ENCODE measurements around the gene CLDN6. TPM values are rescaled to one million over a fixed set of nuclear protein-coding genes. Genes with fewer than 3 reads are reported as not detected.

The CLDN6 gene
- total and polyA plus RNA-seq, 2 of the 13 experiments (the other 11 are each of a cell fraction or from before 2014, with no cell fraction given), result 5.9 to 7.6 TPM

- peak; percentile 77 for TF ChIP-seq PRDM15 (CRISPR knock-in tag; IDR thresholded peaks at IDR 0.05)
- TF ChIP-seq EED (CRISPR knock-in tag; IDR thresholded peaks at IDR 0.05), result peak; percentile 98
- TF ChIP-seq ZNF207 (IDR thresholded peaks at IDR 0.05; ENCODE audit: borderline replicate concordance), result no peak
- no peak for TF ChIP-seq CEBPG (CRISPR knock-in tag; IDR thresholded peaks at IDR 0.05)
- peak; percentile 85; the same call in 1 of the 2 replicates for TF ChIP-seq ETS1 (CRISPR knock-in tag; IDR thresholded peaks at IDR 0.05)
- TF ChIP-seq ARNT2 (CRISPR knock-in tag; IDR thresholded peaks at IDR 0.05; ENCODE audit: low read depth), result peak; percentile 98
- peak; percentile 94; the same call in 1 of the 2 replicates for TF ChIP-seq ZNF558 (CRISPR knock-in tag; IDR thresholded peaks at IDR 0.05; ENCODE audit: borderline replicate concordance)
- no peak for TF ChIP-seq CBX2 (IDR thresholded peaks at IDR 0.05; ENCODE audit: low read depth, low read length)
- TF ChIP-seq CBX2 (CRISPR knock-in tag; IDR thresholded peaks at IDR 0.05; ENCODE audit: low read depth), result no peak
- TF ChIP-seq NFE2L1 (CRISPR knock-in tag; IDR thresholded peaks at IDR 0.05; ENCODE audit: borderline replicate concordance), result peak; percentile 94
- TF ChIP-seq CERS6 (CRISPR knock-in tag; IDR thresholded peaks at IDR 0.05), result 0 out of 2 replicates have a peak, but pooled peaks have one; percentile 42
- TF ChIP-seq GATAD2A (CRISPR knock-in tag; IDR thresholded peaks at IDR 0.05), result peak; percentile 70
- no peak for TF ChIP-seq ZNF20 (CRISPR knock-in tag; IDR thresholded peaks at IDR 0.05)
- TF ChIP-seq ZNF3 (CRISPR knock-in tag; IDR thresholded peaks at IDR 0.05), result peak; percentile 68; the same call in 1 of the 2 replicates
- TF ChIP-seq ZNF850 (CRISPR knock-in tag; conservative IDR thresholded peaks at IDR 0.05), result no peak
- TF ChIP-seq MNT (IDR thresholded peaks at IDR 0.05), result peak; percentile 37; the same call in 1 of the 2 replicates
- TF ChIP-seq PAXIP1 (CRISPR knock-in tag; conservative IDR thresholded peaks at IDR 0.05), result peak; percentile 79
- 0 out of 4 replicates have a peak, but pooled peaks of 1 of the 2 experiments have one; percentile 21 for TF ChIP-seq NR2F1 (CRISPR knock-in tag; IDR thresholded peaks at IDR 0.05)
Measured at GRCh38 chr16:2968738-2969544, 49.0 kb downstream of the CLDN6 start, which contains the start of gene PAQR4 (continued).
